HEK293T (cell line): ENCODE results near the gene STK36.

Source experiments
- BHLHE40 ChIP-seq: fragments of 450-650 bp; IDR thresholded peaks from 2 replicates; pipeline ENCODE4 v1.6.1; 2016; ENCODE audit warnings: mild to moderate bottlenecking, moderate library complexity, borderline replicate concordance
- HDGF ChIP-seq: fragments of 450-650 bp; IDR thresholded peaks from 2 replicates; pipeline ENCODE4 v1.6.1; 2017; ENCODE audit warnings: antibody characterized with exemption, borderline replicate concordance
- SP1 ChIP-seq: fragments of 450-650 bp; IDR thresholded peaks from 2 replicates; pipeline ENCODE4 v1.6.1; 2017
- SUZ12 ChIP-seq: fragments of 450-650 bp; IDR thresholded peaks from 2 replicates; pipeline ENCODE4 v1.6.1; 2016; ENCODE audit warnings: mild to moderate bottlenecking
- ZNF384 ChIP-seq: fragments of 450-650 bp; IDR thresholded peaks from 2 replicates; pipeline ENCODE4 v1.6.1; 2016
- TF ChIP-seq, protein P1 (sequence below): fragments of 450-650 bp; IDR thresholded peaks from 2 replicates; pipeline ENCODE4 v1.6.1; 2016

DNA sequence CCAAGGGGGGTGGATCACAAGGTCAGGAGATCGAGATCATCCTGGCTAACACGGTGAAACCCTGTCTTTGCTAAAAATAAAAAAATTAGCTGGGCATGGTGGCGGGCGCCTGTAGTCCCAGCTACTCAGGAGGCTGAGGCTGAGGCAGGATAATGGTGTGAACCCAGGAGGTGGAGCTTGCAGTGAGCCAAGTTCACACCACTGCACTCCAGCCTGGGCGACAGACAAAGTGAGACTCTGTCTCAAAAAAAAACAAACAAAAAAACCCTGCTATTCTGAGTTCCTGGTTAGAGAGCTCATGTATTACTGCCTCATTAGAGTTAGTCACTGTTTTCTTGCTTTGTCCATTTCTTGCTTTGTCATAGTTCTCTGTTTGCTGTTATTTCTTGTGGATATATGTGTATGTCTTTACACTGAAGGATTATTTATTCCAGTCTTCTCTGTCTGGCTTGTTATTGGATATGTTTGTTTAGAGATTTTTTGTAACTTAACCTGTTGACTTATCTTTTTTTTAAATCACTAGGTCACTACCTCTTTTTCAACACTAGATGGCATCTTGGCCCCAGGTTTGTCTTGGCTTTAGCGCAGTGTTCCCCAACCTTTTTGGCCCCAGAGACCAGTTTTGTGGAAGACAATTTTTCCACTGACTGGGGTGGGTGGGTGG, 55.7 kb downstream of the STK36 start:
- TF ChIP-seq SP1 (no peak), SUZ12 (no peak), BHLHE40 (no peak), HDGF (no peak), ZNF384 (no peak)
- TF ChIP-seq, protein P1, sequence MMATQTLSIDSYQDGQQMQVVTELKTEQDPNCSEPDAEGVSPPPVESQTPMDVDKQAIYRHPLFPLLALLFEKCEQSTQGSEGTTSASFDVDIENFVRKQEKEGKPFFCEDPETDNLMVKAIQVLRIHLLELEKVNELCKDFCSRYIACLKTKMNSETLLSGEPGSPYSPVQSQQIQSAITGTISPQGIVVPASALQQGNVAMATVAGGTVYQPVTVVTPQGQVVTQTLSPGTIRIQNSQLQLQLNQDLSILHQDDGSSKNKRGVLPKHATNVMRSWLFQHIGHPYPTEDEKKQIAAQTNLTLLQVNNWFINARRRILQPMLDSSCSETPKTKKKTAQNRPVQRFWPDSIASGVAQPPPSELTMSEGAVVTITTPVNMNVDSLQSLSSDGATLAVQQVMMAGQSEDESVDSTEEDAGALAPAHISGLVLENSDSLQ, result no peak
